ENCODE results near the gene HOXA13. TPM values are rescaled to one million over a fixed set of nuclear protein-coding genes. Genes with fewer than 3 reads are reported as not detected.

The HOXA13 gene
- total RNA-seq, 1 donor from 2014 or later, result under 0.01 TPM

DNA sequence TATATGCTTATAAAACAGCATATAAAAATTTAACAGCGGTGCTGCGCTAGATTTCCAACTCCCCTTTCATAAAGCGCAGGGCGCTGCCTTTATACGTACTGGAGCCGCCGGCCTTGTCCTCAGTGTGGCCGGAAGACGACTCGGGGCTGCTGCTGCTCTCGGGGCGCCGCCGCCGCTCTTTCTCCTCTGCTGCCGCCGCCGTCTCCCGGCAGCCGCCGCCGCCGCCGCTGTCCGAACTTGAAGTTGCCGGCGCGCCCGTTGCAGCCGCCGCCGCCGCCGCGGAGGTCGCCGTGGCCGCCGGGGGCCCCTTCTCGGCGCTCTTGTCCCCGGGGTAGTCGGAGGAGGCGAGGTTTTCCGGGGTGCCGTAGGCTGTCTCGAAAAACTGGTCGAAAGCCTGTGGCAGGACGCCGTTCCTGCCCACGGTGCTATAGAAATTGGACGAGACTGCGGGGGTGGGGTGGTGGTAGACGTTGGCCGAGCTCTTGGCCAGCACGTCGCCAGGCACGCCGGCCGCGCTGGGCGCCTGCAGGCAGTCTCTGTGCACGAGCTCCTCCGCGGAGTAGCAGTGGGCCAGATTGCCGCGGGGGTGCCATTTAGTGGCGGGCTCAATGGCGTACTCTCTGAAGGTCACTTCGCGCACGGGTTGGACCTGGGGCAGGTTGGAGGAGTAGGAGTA is 15.4 kb downstream of the HOXA13 start:
- no peak for DNase-seq (ENCODE audit: low read depth)
- FAIRE-seq, result no peak
- peak overlapping the region; percentile 11 for H3K4me3 ChIP-seq (ENCODE audit: low read depth, low read length)
- H3K27me3 ChIP-seq (ENCODE audit: control insufficient read depth, insufficient read depth, low read length), result peaks cover 78% of the 10 kb centered on the region
- no peaks in the 10 kb centered on the region for H3K36me3 ChIP-seq (ENCODE audit: control insufficient read depth, insufficient read depth, low read length)
- TF ChIP-seq, protein P1, sequence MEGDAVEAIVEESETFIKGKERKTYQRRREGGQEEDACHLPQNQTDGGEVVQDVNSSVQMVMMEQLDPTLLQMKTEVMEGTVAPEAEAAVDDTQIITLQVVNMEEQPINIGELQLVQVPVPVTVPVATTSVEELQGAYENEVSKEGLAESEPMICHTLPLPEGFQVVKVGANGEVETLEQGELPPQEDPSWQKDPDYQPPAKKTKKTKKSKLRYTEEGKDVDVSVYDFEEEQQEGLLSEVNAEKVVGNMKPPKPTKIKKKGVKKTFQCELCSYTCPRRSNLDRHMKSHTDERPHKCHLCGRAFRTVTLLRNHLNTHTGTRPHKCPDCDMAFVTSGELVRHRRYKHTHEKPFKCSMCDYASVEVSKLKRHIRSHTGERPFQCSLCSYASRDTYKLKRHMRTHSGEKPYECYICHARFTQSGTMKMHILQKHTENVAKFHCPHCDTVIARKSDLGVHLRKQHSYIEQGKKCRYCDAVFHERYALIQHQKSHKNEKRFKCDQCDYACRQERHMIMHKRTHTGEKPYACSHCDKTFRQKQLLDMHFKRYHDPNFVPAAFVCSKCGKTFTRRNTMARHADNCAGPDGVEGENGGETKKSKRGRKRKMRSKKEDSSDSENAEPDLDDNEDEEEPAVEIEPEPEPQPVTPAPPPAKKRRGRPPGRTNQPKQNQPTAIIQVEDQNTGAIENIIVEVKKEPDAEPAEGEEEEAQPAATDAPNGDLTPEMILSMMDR (IDR thresholded peaks at IDR 0.05; ENCODE audit: insufficient read depth, low read length, severe bottlenecking), result no peak

DNA sequence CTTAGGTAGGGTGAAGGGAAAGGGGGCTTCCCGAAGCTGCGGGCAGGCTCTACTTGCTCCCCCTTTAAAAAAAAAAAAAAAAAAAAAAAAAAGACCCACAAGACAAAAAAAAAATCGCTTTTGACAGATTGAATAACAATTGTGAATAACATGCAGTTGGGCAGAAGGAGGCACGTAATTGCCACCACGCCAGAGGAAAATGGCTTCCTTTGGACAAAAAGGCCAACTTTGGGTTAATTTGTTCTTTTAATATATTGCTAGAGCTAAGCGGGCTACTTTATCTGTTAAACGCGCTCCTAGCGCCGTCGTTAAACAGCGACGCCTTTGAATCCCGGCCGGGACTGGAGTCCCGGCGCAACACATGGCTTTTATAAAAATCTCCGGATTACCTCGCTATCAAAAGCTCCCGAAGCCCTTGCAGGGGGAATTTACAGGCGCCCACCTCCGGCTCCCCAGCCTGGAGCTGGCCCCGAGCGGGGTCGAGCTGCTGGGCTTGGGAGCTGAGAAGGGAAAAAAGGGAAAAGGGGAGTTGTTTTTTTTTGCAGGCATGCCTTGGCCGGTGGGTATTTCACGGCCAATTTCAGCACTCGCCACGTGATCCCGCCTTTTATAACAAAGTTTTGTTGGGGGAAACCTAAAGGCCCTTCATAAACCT is 16.1 kb downstream of the HOXA13 start:
- Histone ChIP-seq H3K27me3 (ENCODE audit: control insufficient read depth, insufficient read depth, low read length) (peaks cover 77% of the 10 kb centered on the region), H3K4me3 (ENCODE audit: low read depth, low read length) (no peak overlapping the region), H3K36me3 (ENCODE audit: control insufficient read depth, insufficient read depth, low read length) (no peaks in the 10 kb centered on the region)
- DNase-seq (ENCODE audit: low read depth) (no peak), FAIRE-seq (no peak)
- TF ChIP-seq, protein P1 (IDR thresholded peaks at IDR 0.05; ENCODE audit: insufficient read depth, low read length, severe bottlenecking), result no peak

DNA sequence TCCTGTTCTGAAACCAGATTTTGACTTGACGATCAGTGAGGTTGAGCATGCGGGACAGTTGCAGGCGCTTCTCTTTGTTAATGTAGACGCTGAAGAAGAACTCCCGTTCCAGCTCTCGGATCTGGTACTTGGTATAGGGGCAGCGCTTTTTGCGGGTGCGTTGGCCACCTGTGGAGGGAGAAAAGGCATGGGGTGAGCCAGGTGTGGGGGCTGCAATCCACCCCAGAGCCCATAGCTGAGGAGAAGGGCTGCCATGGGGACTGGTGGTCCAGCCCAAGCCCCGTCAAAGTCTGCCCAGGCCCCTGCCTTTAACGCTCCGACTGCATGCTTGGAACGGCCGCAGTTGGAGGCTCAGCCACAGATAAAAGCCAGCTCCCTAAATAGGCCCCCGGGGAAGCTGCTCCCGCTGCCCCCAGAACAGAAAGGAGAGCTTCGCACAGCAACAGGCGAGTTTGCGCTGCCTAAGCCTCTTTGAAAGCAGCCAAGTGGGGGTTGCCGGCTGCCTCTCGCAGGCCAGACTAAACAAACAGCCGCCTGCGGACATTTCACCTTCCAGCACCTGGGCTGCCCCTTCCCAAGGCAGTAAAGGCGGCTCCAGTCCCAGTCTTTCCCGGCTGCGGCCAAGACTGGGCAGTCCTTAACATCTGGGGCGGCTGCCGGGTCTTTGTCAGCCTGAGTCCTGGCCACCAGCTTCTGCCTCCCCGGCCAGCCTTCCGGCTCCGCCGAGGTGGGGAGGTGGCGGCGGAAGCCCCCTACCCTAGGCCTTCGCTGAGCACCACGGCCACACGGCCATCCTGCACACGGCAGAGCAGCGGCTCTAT is 16.8 kb downstream of the HOXA13 start:
- Histone ChIP-seq H3K36me3 (ENCODE audit: control insufficient read depth, insufficient read depth, low read length) (no peaks in the 10 kb centered on the region), H3K4me3 (ENCODE audit: low read depth, low read length) (no peak overlapping the region), H3K27me3 (ENCODE audit: control insufficient read depth, insufficient read depth, low read length) (peaks cover 73% of the 10 kb centered on the region)
- TF ChIP-seq, protein P1 (IDR thresholded peaks at IDR 0.05; ENCODE audit: insufficient read depth, low read length, severe bottlenecking), result no peak
- DNase-seq (ENCODE audit: low read depth), result no peak
- no peak for FAIRE-seq

DNA sequence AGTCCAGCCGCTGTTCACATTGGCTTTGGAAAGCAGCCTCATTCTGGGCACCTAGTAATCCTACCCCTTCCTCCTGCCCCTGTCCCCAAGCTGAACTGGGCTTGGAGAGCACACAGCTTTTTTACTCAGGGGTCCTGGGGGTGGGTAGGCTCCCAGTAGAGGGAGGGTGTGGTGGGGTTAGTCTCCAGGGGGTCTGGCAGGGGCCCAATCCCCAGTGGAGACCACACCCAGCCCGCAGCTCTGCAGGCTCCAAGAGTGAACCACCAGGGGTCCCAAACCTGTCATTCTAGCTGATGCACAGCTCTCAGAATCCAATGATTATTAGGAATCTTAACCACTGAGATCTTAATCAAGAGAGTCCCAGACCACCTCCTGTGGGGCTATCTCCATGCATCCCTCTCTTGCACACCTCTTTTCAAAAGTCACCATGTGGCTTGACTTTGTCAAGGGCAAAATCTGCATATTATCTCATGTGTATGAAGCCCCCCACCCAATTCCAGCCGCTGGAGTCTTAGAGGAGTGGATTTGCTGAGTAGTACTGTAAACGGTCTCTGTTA is 17.5 kb downstream of the HOXA13 start:
- Histone ChIP-seq H3K36me3 (ENCODE audit: control insufficient read depth, insufficient read depth, low read length) (no peaks in the 10 kb centered on the region), H3K4me3 (ENCODE audit: low read depth, low read length) (no peak overlapping the region), H3K27me3 (ENCODE audit: control insufficient read depth, insufficient read depth, low read length) (peaks cover 67% of the 10 kb centered on the region)
- DNase-seq (ENCODE audit: low read depth), result no peak
- TF ChIP-seq, protein P1 (IDR thresholded peaks at IDR 0.05; ENCODE audit: insufficient read depth, low read length, severe bottlenecking), result no peak
- FAIRE-seq, result no peak

DNA sequence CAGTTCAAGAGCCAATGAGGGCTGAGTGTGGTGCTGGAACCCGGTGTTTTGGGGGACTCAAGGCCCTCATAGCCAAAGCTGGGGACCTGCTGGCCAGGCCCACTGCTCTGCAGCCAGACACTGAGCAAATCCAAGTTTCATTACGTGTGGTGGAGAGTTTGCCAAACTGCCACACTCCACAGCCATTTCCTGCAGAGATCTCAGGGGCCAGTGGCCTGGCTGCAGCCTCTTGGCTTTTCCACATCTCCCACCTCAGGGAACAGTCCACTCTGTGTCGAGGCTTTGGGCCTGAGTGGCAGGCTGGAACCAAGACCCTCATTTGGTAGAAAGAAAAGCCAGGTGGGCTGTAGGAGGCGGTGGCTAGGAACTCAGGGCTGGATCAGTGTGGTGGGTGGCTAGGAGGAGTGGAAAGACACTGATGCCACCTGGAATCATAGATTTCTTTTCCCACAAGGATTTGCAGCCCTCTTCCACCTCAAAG is 18.1 kb downstream of the HOXA13 start:
- DNase-seq (ENCODE audit: low read depth), result no peak
- Histone ChIP-seq H3K36me3 (ENCODE audit: control insufficient read depth, insufficient read depth, low read length) (no peaks in the 10 kb centered on the region), H3K27me3 (ENCODE audit: control insufficient read depth, insufficient read depth, low read length) (peaks cover 69% of the 10 kb centered on the region), H3K4me3 (ENCODE audit: low read depth, low read length) (no peak overlapping the region)
- TF ChIP-seq, protein P1 (IDR thresholded peaks at IDR 0.05; ENCODE audit: insufficient read depth, low read length, severe bottlenecking), result no peak
- no peak for FAIRE-seq
